ENCODE data around the gene CTNNA3.
A peak's percentile ranks its signal among the peaks of the same experiment; 100 is the strongest.

CTNNA3 gene

GRCh38 chr10:67664942-67665341, 31.1 kb downstream of the CTNNA3 start:
- no peak for DNase-seq

GRCh38 chr10:67663449-67664087, 32.4 kb downstream of the CTNNA3 start:
- DNase-seq = no peak

GRCh38 chr10:67662415-67662814, 33.6 kb downstream of the CTNNA3 start:
- no peak for DNase-seq

- DNase-seq = no peak
Observed at GRCh38 chr10:67659497-67659896, 36.5 kb downstream of the CTNNA3 start.

GRCh38 chr10:67657775-67658174, 38.2 kb downstream of the CTNNA3 start:
- no peak for DNase-seq

- DNase-seq = no peak
Observed at GRCh38 chr10:67650558-67650957, 45.4 kb downstream of the CTNNA3 start.

- no peak for DNase-seq
Observed at GRCh38 chr10:67648613-67649229, 47.3 kb downstream of the CTNNA3 start.

- no peak for DNase-seq
Observed at GRCh38 chr10:67630904-67631303, 65.1 kb downstream of the CTNNA3 start.

GRCh38 chr10:67629461-67629971, 66.5 kb downstream of the CTNNA3 start:
- DNase-seq = no peak

GRCh38 chr10:67622984-67623383, 73.0 kb downstream of the CTNNA3 start:
- DNase-seq = no peak

GRCh38 chr10:67622511-67622910, 73.5 kb downstream of the CTNNA3 start:
- no peak for DNase-seq

- DNase-seq = no peak
Observed at GRCh38 chr10:67621834-67622233, 74.2 kb downstream of the CTNNA3 start.

GRCh38 chr10:67618116-67618515, 77.9 kb downstream of the CTNNA3 start:
- DNase-seq = no peak

- DNase-seq = peak; percentile 80
Observed at GRCh38 chr10:67612577-67613537, 83.1 kb downstream of the CTNNA3 start.

- no peak for DNase-seq
Observed at GRCh38 chr10:67612176-67612575, 83.8 kb downstream of the CTNNA3 start.

- no peak for DNase-seq
Observed at GRCh38 chr10:67609996-67610793, 85.8 kb downstream of the CTNNA3 start.

GRCh38 chr10:67608001-67608400, 88.0 kb downstream of the CTNNA3 start:
- no peak for DNase-seq

- no peak for DNase-seq
Observed at GRCh38 chr10:67607472-67607871, 88.5 kb downstream of the CTNNA3 start.

- no peak for DNase-seq
Observed at GRCh38 chr10:67606572-67606971, 89.4 kb downstream of the CTNNA3 start.

- DNase-seq = no peak
Observed at GRCh38 chr10:67603701-67604100, 92.3 kb downstream of the CTNNA3 start.

- no peak for DNase-seq
Observed at GRCh38 chr10:67603086-67603485, 92.9 kb downstream of the CTNNA3 start.

GRCh38 chr10:67602268-67602950, 93.6 kb downstream of the CTNNA3 start:
- no peak for DNase-seq
